GM19395 (cell line): ENCODE data around the gene ABL2.
A peak's percentile ranks its signal among the peaks of the same experiment; 100 is the strongest.
"Not testable (repeated sequence)": the region's sequence is repeated elsewhere in the genome, so short reads cannot be mapped to it uniquely, and the experiment has no call there.

ENCODE experiments used
- ATAC-seq: cut with Tn5 transposase; IDR thresholded peaks from one replicate; pipeline ENCODE4 v1.9.1; 2021; ENCODE audit warnings: mild to moderate bottlenecking, moderate library complexity; ENCODE audit not compliant: unreplicated experiment

ABL2 gene

DNA sequence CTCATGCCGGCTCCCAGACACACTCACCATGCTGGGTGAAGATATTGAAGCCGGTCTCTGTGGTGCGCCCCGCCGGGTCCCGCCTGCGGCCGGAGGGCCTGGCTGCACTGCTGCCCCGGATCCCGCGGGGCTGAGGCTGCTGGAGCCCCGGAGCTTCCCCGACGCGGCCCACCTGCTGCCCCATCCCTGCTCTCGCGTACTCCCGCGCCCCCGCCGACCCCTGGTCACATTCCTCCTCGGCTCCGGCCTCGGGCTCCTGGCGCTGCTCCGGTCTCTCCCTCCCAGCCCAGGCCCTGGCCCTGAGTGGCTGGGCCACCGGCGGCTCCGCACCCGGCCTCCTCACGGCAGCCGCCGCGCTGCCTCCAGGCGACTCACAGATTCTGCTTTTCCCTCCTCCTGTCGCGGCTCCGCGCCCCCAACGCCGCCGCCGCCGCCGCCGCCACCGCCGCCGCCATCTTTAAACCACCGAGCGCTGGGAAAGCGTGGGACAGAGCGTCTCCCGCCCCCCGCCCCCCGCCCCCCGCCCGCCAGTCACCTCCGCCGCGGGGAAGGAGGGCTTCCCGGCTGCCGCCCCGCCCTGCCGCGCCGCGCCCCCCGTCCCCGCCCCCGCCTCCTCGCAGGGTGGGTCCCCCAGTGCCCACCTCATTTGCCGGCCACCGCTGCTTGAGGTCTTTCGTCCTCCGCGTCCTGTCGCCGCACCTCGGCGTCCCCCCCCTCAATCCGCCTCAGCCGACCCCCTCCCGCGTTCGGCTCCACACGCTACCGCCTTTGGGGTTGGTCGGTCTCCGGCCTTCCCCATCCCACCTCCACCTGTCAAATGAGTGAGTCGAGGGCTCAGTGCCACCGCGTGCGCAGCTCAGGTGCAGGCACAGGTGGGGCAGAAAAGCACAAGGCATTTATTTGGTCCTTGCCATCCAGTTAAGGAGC lies at the start of gene ABL2:
Gene ABL2 (minus strand): TSS at position 464 of the 927 bp plus-strand sequence. CDS start 280 bp downstream, at position 184.
- ATAC-seq, result peak; percentile 64

- ATAC-seq, result no peak
Measured at GRCh38 chr1:179278920-179279319, 49.4 kb upstream of the ABL2 start.

DNA sequence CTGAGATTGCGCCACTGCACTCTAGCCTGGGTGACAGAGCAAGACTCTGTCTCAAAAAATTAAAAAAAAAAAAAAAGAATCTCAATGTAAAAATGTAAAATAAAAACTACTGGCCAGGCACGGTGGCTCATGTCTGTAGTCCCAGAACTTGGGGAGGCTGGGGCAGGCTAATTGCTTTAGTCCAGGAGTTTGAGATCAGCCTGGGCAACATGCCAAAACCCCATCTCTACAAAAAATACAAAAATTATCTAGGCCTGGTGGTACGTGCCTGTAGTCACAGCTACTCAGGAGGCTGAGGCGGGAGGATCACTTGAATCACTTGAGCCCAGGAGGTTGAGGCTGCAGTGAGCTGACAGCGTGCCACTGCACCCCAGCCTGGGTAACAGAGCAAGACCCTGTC lies 44.9 kb upstream of the ABL2 start:
- not testable (repeated sequence) for ATAC-seq

- ATAC-seq, result no peak
Measured at GRCh38 chr1:179269071-179269470, 39.6 kb upstream of the ABL2 start.

DNA sequence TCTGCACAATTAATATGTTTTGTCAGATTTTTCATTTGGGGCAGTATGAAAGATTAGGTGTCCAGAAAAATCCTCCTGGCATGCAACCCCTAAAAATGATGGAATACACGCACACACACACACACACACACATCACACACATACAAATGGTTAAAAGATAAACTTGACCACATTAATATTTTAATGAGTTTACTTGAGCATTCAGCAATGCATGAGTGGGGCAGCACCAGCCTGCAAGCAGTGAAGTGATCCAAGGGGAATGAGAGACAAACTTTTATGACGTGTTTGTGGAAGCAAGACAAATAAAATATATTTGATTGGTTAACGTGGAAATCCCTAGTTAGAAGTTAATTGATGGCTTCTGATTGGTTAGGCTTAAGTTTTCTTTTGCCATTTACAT lies 35.0 kb upstream of the ABL2 start:
- ATAC-seq, result no peak

DNA sequence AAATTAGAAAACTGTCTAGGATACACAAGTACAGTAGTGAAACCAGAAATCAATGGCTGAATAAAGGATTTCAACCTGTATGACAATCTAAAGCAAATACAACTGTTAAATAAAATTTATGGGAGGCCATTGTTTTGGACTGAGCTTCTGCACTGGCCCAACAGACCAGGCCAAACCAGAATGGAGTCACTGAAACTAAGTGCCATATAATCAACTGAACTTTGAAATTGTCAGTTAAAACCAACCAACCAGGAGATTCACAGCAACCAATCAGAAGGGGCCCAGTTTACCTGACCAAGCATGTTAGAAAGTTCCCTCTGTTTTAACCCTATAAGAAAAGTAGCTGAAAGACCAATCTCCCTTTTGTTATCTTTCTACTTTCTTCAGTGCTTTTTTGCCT lies 33.6 kb upstream of the ABL2 start:
- no peak for ATAC-seq

- no peak for ATAC-seq
Measured at GRCh38 chr1:179262183-179262582, 32.7 kb upstream of the ABL2 start.

- ATAC-seq, result no peak
Measured at GRCh38 chr1:179253286-179253972, 24.0 kb upstream of the ABL2 start.

- no peak for ATAC-seq
Measured at GRCh38 chr1:179252606-179253005, 23.1 kb upstream of the ABL2 start.

GRCh38 chr1:179251675-179252074 lies 22.2 kb upstream of the ABL2 start:
- no peak for ATAC-seq

GRCh38 chr1:179247923-179248322 lies 18.4 kb upstream of the ABL2 start:
- no peak for ATAC-seq

GRCh38 chr1:179245426-179245825 lies 15.9 kb upstream of the ABL2 start:
- not testable (repeated sequence) for ATAC-seq

DNA sequence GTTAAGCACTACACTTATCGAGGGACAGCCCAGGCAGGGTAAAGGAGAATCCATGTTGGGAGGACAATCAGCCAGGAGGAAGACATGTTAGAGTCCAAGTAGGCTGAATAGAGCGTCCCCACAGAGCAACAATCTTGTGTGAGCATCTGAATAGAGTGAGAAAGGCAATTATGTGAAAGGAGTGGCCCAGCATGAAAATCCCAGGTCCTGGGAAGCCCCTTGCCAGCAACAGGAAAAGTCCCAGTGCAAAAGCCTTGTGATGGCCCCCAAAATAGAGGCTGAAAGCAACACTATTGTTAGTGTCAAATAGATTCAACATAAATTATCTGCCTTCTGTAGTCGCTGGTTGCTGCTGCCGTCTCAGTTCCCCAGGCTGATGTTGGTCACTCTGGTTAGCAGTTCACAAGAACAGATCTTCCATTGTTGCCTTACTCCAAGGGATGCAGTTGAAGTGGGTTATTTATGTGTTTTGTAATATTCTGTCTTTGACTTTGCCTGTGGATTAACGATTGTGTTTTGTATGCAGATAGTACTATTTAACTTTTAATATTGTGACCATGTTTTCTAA lies 12.1 kb upstream of the ABL2 start:
- ATAC-seq, result no peak

DNA sequence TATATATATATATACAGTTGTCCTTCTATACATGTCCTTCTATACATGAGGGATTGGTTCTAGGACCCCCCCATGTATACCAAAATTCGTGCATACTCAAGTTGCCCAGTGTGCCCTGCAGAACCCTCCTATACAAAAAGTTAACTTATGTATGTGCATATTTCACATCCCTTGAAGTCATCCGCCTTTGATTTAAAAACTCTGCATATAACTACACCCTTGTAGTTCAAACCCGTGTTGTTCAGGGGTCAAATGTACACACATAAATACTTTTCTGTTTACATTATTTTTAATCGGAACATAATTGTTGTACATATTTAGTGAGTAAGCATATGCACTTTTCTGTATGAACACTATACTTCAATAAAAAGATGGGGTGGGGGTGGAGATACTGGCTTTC lies 7.7 kb upstream of the ABL2 start:
- no peak for ATAC-seq

GRCh38 chr1:179234863-179235262 lies 5.4 kb upstream of the ABL2 start:
- no peak for ATAC-seq

DNA sequence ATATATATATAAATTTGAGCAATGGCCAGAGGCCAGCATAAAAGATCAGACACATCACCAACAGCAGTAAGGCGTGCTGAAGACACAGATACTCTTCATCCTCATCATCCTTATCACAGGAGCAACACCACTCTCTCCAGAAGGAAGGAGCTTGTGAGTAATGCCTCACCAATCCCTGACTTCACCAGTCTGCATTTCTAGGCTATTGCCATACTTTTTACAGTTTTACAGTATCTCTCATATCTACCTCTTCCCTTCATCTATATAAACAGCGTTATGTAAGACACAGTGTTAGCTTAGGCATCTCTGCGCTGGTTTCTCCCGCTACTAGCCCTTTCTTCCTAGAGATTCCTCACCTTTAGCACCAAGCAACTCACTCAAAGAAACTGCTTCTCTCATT lies 2.4 kb upstream of the ABL2 start:
- ATAC-seq, result no peak

DNA sequence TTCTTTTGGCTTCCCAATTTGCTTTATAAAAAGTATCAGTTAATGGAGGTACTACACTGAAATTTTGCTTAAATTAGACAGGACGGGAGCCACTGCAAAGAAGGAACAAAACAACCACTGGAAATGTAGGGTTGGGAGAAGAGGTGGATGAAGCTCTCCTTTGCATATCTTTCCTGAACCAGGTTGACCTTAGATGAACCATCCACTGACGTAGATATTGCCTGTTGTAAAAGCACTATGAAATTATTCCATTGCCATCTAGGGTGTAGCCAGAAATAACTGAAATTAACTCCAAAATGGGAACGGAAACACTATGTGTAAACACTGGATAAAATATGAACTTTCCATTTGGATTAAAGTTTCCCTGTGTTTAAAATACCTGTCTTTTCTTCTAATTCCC lies 1.2 kb upstream of the ABL2 start:
- no peak for ATAC-seq

DNA sequence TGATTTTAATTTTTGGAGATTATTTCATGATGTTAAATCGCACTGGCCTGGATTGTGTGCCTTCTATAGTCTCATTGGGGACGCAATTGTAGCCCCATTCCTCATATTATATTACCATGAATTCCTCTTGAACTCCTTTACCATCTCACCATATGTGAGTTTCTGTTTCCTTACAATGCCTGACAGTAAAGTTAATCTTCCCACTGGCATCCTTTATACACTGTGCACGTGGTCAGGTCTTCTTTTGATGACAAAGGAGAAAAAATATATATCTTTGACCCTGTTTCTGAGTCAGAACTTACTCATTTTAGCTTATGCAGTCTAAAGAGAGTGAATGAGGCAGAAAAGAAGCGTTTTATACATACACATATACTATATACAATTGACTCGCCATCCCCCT lies 774 bp upstream of the ABL2 start:
- ATAC-seq, result no peak

GRCh38 chr1:179228783-179229213 lies 679 bp downstream of the ABL2 start:
- peak; percentile 36 for ATAC-seq

DNA sequence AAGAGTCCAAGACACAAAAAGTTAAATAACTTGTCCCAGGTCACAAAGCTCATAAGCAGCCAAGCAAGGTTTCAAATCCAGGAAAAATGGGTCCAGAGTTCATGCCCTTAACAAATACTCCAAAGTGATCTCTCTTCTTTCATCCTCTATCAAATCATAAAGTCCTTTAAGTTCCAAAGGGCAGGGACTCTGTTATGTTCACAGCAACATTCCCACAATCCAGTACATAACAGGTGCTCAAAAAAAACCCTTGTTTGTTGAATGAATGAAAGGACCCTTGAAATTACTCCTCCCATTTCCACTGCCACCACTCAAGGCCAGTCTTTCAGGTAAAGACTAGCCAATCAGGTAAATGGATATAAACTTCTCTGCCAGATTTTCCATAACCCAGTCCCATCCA lies 2.7 kb downstream of the ABL2 start:
- ATAC-seq, result no peak

- not testable (repeated sequence) for ATAC-seq
Measured at GRCh38 chr1:179224466-179224865, 5.0 kb downstream of the ABL2 start.

GRCh38 chr1:179221121-179221520 lies 8.4 kb downstream of the ABL2 start:
- ATAC-seq, result not testable (repeated sequence)
